K562 (cell line): Measurements from ENCODE around the gene POU3F1. TPM values are rescaled to one million over a fixed set of nuclear protein-coding genes. Genes with fewer than 3 reads are reported as not detected.

Experiments used
- HDAC1 ChIP-seq, 2 experiments: fragments of 450-650 bp; IDR thresholded peaks; 2 replicates each; pipeline ENCODE4 v1.6.1; 2016 to 2017; ENCODE audit warnings: inconsistent platforms in 1 of 2, mild to moderate bottlenecking in 1 of 2, moderate library complexity in 1 of 2
- MIER1 ChIP-seq: fragments of 450-650 bp; IDR thresholded peaks from 2 replicates; pipeline ENCODE4 v1.6.1; 2016; ENCODE audit warnings: antibody characterized with exemption, mild to moderate bottlenecking, low read depth
- MXI1 ChIP-seq: IDR thresholded peaks from 2 replicates; pipeline ENCODE4 v1.6.1; 2011; ENCODE audit warnings: low read depth, mild to moderate bottlenecking, improper control_type of control experiment, low read length
- RBFOX2 ChIP-seq: fragments of 200-400 bp; formaldehyde crosslinking; IDR thresholded peaks from 2 replicates; pipeline ENCODE4 v1.6.1; 2017; ENCODE audit warnings: low read depth, mild to moderate bottlenecking, low read length, moderate library complexity
- SMARCA4 ChIP-seq: fragments of 450-650 bp; IDR thresholded peaks from 2 replicates; pipeline ENCODE4 v1.6.1; 2016
- polyA plus RNA-seq, 8 experiments: library from polyadenylated mRNA; depleted of rRNA in 4 of 8; stranded (reverse) in 5 of 8; unstranded in 3 of 8; fragments of >200 nt; fragmentation: Nextera tagmentation in 2 of 8; fragmentation: Illumina TruSeq in 1 of 8; extraction: Ambion mirVana in 2 of 8; extraction: Trizol in 1 of 8; gene quantifications; 2 replicates each; pipeline versions ENCODE4 v1.2.1 to v1.2.3, GENCODE V29; 2011 to 2014; ENCODE audit warnings: inconsistent platforms in 1 of 8, missing spikeins in 1 of 8
- total RNA-seq, 7 experiments: library from RNA; depleted of rRNA in 6 of 7; stranded (reverse); fragments of >200 nt in 6 of 7; fragmentation: Illumina TruSeq in 2 of 7; extraction: Trizol in 2 of 7; gene quantifications; 2 replicates each; pipeline versions ENCODE4 v1.2.1 to v1.2.3, GENCODE V29; 2011 to 2021; ENCODE audit warnings: low replicate concordance in 1 of 7
- TF ChIP-seq, protein P1 (sequence below): fragments of 450-650 bp; IDR thresholded peaks from 2 replicates; pipeline ENCODE4 v1.6.1; 2014; ENCODE audit warnings: low read depth, mild to moderate bottlenecking, moderate library complexity, borderline replicate concordance
- TF ChIP-seq, protein P2 (sequence below), 2 experiments: IDR thresholded peaks; 2 replicates each; pipeline ENCODE4 v1.6.1; 2011; ENCODE audit warnings: borderline replicate concordance in 1 of 2, control low read depth in 1 of 2, low read depth in 1 of 2, low read length in 1 of 2, mild to moderate bottlenecking in 1 of 2, mixed read lengths in 1 of 2, moderate library complexity in 1 of 2; ENCODE audit not compliant: insufficient read depth in 1 of 2, insufficient read length in 1 of 2, poor library complexity in 1 of 2, severe bottlenecking in 1 of 2; ENCODE audit errors: extremely low read depth in 1 of 2
- TF ChIP-seq, protein P3 (sequence below): fragments of 450-650 bp; IDR thresholded peaks from 2 replicates; pipeline ENCODE4 v1.6.1; 2016; ENCODE audit warnings: mild to moderate bottlenecking, moderate library complexity
- TF ChIP-seq, protein P4 (sequence below): fragments of 250-450 bp; sonication (Bioruptor Pico); IDR thresholded peaks from 2 replicates; pipeline ENCODE4 v1.9.0; 2021; ENCODE audit warnings: mild to moderate bottlenecking, inconsistent platforms

POU3F1 gene
- total and polyA plus RNA-seq, 9 of the 15 experiments (the other 6 are each of a cell fraction or from before 2014, with no cell fraction given), result 0.09 TPM; not detected in 8

DNA sequence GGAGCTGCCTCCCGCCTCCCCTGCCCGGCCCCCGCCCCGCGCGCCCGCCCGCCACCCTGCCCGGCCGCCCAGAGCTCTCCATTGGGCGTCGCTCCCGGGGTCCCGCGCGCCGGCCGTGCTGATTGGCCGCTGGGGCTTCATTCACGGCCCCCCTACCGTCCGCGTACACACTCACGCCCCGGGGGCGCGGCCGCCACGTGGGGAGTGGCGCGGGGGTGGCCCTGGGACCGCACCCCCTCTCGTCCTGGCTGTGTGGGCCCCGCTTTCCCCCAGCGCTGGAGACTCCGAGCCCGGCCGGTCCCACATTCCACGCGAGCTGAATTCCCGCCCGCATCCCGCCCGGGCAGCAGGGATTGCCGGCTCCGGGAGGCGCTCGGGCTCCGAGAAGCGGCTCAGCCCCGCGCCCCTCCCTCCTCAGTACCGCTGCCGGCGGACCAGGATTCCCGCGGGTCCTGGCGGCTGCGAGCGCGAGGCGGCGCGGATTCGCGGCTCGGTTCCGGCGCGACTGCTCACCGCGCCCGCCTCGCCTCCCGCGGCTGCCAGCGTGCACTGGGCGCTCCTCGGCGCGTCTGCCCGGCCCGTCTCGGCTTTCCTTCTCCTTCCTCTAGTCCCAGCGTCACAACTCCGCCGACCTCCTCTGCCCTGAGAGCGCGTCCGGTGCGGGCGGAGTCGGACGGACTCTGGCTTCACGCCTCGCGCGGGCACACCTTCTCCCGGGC lies 450 bp upstream of the POU3F1 start (continued):
- TF ChIP-seq, protein P1, sequence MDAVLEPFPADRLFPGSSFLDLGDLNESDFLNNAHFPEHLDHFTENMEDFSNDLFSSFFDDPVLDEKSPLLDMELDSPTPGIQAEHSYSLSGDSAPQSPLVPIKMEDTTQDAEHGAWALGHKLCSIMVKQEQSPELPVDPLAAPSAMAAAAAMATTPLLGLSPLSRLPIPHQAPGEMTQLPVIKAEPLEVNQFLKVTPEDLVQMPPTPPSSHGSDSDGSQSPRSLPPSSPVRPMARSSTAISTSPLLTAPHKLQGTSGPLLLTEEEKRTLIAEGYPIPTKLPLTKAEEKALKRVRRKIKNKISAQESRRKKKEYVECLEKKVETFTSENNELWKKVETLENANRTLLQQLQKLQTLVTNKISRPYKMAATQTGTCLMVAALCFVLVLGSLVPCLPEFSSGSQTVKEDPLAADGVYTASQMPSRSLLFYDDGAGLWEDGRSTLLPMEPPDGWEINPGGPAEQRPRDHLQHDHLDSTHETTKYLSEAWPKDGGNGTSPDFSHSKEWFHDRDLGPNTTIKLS, result peak; percentile 46; the same call in 1 of the 2 replicates
- TF ChIP-seq MIER1 (no peak), SMARCA4 (no peak), RBFOX2 (peak; percentile 34; the same call in 1 of the 2 replicates), HDAC1 (IDR thresholded peaks at IDR 0.05) (peak in 1 of 2 experiments; percentile 79; a peak in 2 of 4 replicates), MXI1 (peak; percentile 88; the same call in 1 of the 2 replicates)
- TF ChIP-seq, protein P2, sequence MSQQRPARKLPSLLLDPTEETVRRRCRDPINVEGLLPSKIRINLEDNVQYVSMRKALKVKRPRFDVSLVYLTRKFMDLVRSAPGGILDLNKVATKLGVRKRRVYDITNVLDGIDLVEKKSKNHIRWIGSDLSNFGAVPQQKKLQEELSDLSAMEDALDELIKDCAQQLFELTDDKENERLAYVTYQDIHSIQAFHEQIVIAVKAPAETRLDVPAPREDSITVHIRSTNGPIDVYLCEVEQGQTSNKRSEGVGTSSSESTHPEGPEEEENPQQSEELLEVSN (IDR thresholded peaks at IDR 0.05; ENCODE audit: borderline replicate concordance in 1 of 2, extremely low read depth in 1 of 2, insufficient read depth in 1 of 2, insufficient read length in 1 of 2, low read depth in 1 of 2, low read length in 1 of 2, poor library complexity in 1 of 2, severe bottlenecking in 1 of 2), result peak; percentile 27 to 82
- TF ChIP-seq, protein P3, sequence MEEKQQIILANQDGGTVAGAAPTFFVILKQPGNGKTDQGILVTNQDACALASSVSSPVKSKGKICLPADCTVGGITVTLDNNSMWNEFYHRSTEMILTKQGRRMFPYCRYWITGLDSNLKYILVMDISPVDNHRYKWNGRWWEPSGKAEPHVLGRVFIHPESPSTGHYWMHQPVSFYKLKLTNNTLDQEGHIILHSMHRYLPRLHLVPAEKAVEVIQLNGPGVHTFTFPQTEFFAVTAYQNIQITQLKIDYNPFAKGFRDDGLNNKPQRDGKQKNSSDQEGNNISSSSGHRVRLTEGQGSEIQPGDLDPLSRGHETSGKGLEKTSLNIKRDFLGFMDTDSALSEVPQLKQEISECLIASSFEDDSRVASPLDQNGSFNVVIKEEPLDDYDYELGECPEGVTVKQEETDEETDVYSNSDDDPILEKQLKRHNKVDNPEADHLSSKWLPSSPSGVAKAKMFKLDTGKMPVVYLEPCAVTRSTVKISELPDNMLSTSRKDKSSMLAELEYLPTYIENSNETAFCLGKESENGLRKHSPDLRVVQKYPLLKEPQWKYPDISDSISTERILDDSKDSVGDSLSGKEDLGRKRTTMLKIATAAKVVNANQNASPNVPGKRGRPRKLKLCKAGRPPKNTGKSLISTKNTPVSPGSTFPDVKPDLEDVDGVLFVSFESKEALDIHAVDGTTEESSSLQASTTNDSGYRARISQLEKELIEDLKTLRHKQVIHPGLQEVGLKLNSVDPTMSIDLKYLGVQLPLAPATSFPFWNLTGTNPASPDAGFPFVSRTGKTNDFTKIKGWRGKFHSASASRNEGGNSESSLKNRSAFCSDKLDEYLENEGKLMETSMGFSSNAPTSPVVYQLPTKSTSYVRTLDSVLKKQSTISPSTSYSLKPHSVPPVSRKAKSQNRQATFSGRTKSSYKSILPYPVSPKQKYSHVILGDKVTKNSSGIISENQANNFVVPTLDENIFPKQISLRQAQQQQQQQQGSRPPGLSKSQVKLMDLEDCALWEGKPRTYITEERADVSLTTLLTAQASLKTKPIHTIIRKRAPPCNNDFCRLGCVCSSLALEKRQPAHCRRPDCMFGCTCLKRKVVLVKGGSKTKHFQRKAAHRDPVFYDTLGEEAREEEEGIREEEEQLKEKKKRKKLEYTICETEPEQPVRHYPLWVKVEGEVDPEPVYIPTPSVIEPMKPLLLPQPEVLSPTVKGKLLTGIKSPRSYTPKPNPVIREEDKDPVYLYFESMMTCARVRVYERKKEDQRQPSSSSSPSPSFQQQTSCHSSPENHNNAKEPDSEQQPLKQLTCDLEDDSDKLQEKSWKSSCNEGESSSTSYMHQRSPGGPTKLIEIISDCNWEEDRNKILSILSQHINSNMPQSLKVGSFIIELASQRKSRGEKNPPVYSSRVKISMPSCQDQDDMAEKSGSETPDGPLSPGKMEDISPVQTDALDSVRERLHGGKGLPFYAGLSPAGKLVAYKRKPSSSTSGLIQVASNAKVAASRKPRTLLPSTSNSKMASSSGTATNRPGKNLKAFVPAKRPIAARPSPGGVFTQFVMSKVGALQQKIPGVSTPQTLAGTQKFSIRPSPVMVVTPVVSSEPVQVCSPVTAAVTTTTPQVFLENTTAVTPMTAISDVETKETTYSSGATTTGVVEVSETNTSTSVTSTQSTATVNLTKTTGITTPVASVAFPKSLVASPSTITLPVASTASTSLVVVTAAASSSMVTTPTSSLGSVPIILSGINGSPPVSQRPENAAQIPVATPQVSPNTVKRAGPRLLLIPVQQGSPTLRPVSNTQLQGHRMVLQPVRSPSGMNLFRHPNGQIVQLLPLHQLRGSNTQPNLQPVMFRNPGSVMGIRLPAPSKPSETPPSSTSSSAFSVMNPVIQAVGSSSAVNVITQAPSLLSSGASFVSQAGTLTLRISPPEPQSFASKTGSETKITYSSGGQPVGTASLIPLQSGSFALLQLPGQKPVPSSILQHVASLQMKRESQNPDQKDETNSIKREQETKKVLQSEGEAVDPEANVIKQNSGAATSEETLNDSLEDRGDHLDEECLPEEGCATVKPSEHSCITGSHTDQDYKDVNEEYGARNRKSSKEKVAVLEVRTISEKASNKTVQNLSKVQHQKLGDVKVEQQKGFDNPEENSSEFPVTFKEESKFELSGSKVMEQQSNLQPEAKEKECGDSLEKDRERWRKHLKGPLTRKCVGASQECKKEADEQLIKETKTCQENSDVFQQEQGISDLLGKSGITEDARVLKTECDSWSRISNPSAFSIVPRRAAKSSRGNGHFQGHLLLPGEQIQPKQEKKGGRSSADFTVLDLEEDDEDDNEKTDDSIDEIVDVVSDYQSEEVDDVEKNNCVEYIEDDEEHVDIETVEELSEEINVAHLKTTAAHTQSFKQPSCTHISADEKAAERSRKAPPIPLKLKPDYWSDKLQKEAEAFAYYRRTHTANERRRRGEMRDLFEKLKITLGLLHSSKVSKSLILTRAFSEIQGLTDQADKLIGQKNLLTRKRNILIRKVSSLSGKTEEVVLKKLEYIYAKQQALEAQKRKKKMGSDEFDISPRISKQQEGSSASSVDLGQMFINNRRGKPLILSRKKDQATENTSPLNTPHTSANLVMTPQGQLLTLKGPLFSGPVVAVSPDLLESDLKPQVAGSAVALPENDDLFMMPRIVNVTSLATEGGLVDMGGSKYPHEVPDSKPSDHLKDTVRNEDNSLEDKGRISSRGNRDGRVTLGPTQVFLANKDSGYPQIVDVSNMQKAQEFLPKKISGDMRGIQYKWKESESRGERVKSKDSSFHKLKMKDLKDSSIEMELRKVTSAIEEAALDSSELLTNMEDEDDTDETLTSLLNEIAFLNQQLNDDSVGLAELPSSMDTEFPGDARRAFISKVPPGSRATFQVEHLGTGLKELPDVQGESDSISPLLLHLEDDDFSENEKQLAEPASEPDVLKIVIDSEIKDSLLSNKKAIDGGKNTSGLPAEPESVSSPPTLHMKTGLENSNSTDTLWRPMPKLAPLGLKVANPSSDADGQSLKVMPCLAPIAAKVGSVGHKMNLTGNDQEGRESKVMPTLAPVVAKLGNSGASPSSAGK, result peak; percentile 76
- TF ChIP-seq, protein P4, sequence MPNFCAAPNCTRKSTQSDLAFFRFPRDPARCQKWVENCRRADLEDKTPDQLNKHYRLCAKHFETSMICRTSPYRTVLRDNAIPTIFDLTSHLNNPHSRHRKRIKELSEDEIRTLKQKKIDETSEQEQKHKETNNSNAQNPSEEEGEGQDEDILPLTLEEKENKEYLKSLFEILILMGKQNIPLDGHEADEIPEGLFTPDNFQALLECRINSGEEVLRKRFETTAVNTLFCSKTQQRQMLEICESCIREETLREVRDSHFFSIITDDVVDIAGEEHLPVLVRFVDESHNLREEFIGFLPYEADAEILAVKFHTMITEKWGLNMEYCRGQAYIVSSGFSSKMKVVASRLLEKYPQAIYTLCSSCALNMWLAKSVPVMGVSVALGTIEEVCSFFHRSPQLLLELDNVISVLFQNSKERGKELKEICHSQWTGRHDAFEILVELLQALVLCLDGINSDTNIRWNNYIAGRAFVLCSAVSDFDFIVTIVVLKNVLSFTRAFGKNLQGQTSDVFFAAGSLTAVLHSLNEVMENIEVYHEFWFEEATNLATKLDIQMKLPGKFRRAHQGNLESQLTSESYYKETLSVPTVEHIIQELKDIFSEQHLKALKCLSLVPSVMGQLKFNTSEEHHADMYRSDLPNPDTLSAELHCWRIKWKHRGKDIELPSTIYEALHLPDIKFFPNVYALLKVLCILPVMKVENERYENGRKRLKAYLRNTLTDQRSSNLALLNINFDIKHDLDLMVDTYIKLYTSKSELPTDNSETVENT (CRISPR knock-in tag), result no peak
